Measurements from ENCODE around the gene KLHL18.

- TF ChIP-seq CTCF (IDR thresholded peaks at IDR 0.05; ENCODE audit: poor library complexity, severe bottlenecking): no peak
- TF ChIP-seq TAF1 (IDR thresholded peaks at IDR 0.05; ENCODE audit: low read depth): peak; percentile 53
- no peak for TF ChIP-seq EZH2 (IDR thresholded peaks at IDR 0.05; ENCODE audit: borderline replicate concordance, insufficient read depth, low read length, poor library complexity, severe bottlenecking)
- no peak for TF ChIP-seq REST (IDR thresholded peaks at IDR 0.05; ENCODE audit: borderline replicate concordance)
- no peak for TF ChIP-seq POLR2AphosphoS5 (IDR thresholded peaks at IDR 0.05)
- TF ChIP-seq EP300 (conservative IDR thresholded peaks at IDR 0.05; ENCODE audit: poor library complexity, severe bottlenecking): no peak
- TF ChIP-seq RAD21 (conservative IDR thresholded peaks at IDR 0.05): no peak
Measured at GRCh38 chr3:47283193-47283537, 421 bp downstream of the KLHL18 start.
